Neural progenitor cell (in vitro differentiated cells): ENCODE data around the gene LONRF2.

Experiments
- CTCF ChIP-seq: fragments of 200-600 bp; sonication (generic); IDR thresholded peaks from 2 replicates; pipeline ENCODE4 v1.5.1; 2017; ENCODE audit warnings: antibody characterized with exemption, mild to moderate bottlenecking
- EZH2 ChIP-seq: fragments of 200-600 bp; sonication (generic); IDR thresholded peaks from 2 replicates; pipeline ENCODE4 v1.6.1; 2017; ENCODE audit warnings: antibody characterized with exemption, mild to moderate bottlenecking, moderate library complexity
- EZH2phosphoT487 ChIP-seq: fragments of 200-600 bp; sonication (generic); IDR thresholded peaks from 2 replicates; pipeline ENCODE4 v1.6.1; 2017; ENCODE audit warnings: antibody characterized with exemption

- TF ChIP-seq CTCF, result no peak
- no peak for TF ChIP-seq EZH2phosphoT487
- no peak for TF ChIP-seq EZH2
These were observed 91.5 kb downstream of the LONRF2 start for GRCh38 chr2:100230754-100231153.
